Amygdala (tissue), 56 donors: ENCODE results near the gene FBXO11.
"Not testable (repeated sequence)": the region's sequence is repeated elsewhere in the genome, so short reads cannot be mapped to it uniquely, and the experiment has no call there.

ENCODE experiments used
- DNase-seq, 56 donors: peaks; one replicate each; lab custom pipeline; 2025; lab: John Stamatoyannopoulos, UW

Gene FBXO11

DNA sequence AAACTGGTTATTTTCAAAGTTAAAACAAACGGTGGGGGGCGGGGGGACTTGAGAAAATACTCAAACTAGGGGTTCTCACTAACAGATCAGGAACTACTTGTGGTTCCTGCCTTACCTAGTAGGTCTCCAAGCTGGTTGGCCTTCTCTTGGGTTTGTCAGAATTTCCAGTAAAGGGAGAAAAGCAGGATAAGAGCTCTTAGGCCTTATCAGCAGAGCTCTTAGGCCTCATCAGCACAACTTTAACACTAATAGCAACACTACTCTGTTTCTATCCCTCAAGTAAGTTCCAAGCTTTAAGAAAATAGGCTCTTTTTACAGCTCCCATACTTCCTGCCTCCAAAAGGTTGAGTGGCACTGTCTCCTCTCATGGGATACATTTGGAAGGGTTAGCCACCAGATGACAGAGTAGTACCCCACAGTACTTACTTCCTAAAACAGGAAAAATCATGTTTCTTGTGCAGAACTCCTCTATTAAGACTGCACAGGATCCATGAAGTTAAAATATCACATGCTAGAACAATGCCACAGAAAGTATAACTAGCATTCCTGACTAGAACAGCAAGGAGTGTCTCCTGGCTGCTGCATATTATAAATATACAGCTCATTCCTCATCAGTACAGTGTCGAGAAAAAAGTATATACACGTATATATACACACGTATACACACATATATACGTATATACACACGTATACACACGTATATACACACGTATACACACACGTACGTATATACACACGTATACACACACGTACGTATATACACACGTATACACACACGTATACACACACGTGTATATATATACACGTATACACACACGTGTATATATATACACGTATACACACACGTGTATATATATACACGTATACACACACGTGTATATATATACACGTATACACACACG is 6.1 kb downstream of the FBXO11 start:
- no peak for DNase-seq

- DNase-seq = no peak
Measured at GRCh38 chr2:47897883-47898731, 8.2 kb downstream of the FBXO11 start.

GRCh38 chr2:47897191-47897882 is 9.0 kb downstream of the FBXO11 start:
- DNase-seq = not testable (repeated sequence)

DNA sequence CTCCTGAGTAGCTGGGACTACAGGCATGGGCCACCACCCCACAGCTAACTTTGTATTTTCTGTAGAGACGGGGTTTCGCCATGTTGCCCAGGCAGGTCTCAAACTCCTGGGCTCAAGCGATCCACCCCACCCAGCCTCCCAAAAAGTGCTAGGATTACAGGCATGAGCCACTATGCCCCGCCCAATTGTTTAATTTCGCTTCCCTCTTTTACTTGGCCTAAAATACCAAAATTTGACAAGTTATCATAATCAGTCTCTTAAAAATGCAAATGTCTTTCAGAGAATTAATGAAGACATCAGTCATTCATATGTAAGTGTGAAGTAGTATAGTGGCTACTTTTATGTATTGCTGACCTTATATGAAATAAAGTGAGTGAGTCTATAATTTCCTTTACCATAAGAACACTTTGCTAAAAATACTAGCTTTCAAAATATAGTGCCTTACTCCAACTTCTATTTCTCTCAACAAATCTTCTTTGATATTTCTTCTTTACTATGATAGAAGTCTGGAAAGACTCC is 9.8 kb downstream of the FBXO11 start:
- DNase-seq = no peak

DNA sequence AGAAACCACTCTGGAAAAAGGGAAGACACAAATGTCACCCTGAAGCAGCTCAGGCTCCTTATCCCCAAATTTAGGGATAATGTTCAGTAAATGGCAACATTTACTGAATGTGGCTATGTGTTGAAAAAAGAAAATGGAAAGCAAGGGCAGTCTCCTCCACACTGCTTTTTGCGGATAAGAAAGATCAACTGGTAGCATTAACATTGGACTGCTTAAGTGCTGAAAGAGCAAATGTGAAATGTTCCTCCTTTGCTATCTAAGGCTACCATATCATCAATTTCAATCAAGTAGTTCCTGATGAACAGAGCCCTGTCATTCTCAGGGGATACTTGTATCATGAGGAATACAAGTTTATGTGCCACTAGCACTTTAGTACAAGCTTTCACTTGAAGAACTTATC is 12.5 kb downstream of the FBXO11 start:
- no peak for DNase-seq

GRCh38 chr2:47892338-47892730 is 14.0 kb downstream of the FBXO11 start:
- no peak for DNase-seq

- no peak for DNase-seq
Measured at GRCh38 chr2:47891369-47892337, 14.6 kb downstream of the FBXO11 start.

- no peak for DNase-seq
Measured at GRCh38 chr2:47890711-47891368, 15.5 kb downstream of the FBXO11 start.

DNA sequence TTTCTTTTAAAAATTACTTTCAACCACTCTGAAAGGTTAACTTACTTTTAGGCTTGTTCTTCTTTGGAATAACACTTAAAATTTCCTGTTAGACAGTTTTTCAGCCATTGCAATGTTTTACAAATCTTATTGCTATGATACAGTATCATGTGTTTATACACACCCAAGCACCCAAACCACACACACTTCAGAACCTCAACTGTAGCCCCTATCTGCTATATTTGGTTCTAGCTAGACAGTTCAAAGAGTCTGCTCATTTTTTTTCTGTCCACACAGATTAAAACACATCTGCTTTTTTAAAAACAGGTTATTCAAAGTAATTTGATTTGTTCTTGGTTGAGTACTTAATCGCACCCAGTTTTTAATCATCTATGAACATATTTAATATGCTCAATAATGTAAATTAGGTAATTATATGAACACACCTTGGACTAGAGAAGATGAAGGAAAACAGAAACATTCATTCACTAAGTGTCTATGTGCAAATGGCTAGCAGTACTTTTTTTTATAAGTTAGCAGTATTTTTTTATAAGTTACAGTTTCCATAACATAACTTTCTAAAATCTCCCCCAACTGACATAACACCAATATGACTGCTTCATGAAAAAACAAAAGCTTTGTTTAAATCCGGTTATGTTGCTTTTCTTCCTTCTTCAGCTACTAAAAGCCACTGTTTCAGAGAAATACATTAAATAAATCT is 17.6 kb downstream of the FBXO11 start:
- no peak for DNase-seq

DNA sequence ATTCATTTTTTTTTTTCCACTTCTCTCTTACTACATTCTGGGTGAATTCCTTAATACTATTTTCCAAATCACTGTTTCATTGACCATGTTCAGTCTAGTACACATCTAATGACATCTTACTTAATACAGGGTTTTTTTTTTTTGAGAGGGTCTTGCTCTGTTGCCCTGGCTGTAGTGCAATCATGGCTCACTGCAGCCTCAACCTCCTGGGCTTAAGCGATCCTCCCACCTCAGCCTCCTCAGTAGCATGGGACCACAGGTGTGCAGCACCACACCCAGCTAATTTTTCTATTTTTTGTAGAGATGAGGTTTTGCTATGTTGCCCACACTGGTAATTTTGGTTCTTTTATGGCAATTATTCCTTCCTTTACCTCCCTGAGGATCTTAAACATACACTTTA is 29.4 kb downstream of the FBXO11 start:
- DNase-seq = no peak

DNA sequence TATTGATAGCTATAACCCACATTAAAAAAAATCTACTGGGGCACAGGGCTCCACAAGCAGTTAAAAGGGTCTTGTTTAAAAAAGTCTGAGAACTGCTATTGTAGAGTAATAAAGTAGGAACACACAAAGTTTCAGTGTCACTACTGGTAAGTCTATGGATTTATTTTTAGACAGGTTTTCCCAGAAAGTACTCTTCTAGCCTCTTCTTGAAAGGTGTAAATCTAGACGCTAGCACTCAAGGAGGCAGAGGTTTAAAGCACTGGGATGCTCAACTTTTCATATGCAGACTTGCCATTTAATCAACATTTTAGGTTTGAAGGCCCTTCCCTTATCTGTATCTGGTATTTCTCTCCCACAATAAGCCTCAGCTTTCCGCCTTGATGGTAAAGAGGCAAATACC is 33.4 kb downstream of the FBXO11 start:
- no peak for DNase-seq

DNA sequence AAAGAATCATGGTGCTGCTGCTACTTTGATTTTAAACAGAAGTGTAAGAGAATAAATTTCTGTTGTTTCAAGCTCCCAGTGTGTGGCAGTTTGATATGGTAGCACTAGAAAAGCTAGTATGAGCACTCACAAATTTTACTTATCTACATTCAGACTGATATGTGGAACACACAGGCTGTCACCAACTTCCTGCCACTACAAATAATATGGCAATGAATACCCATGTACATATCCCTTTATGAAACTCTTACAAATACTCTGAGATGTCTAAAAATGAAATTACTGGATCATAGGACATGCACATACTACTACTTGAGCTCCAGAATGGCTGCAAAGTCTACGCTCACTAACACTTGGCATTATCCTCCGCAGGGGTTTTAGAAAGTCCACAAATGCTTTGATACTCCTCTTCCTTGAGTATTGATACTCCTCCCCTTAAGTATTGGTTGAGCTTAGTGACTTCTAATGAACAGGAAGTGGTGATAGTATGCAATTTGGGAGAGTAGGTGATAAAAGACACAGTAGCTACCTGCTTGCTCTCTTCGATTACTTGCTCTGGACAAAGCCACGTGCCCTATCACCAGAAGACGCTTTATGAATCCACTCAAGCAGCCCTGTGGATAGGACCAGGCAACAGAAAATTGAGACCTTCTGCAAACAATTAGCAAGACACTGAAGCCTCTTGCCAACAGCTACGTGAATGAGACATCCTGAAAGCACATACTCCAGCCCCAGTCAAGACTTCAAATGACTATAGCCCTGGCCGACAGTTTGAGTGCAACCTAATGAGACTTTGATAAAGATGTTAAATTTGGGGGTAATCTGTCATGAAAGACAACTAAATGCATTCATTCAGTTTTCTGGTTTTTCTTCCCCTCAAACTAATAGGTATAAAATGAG is 35.4 kb downstream of the FBXO11 start:
- DNase-seq = no peak

GRCh38 chr2:47869859-47870595 is 36.3 kb downstream of the FBXO11 start:
- DNase-seq = peak in 1 of 56 donors; percentile 7

DNA sequence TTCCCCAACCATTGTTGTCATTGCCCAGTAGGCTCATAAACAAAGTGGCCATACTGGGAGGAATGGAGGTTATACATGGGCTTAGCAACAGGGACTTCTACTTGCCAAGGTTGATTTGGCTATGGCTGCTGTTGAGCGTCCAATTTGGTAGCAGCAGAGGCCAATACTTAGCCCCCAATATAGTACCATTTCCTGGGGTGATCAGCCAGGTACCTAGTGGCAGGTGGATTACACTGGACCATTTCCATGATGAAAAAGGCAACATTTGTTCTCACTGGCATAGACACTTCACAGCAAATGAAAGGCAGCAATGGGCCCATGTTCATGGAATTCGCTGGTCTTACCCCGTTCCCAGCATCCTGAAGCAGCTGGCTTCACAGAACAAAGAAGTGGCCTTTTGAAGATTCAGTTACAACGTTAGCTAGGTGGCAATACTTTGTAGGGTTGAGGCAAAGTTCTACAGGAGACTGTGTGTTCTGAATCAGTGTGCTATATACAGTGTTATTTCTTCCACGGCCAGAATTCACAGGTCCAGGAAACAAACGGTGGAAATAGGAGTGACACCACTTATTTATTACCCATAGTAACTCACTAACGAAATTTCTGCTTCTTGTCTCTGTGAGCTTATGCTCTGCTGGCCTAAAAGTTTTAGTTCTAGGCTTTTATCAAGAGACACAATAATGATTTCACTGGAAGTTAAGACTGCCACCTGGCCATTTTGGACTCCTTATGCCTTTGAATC is 37.5 kb downstream of the FBXO11 start:
- DNase-seq = no peak

DNA sequence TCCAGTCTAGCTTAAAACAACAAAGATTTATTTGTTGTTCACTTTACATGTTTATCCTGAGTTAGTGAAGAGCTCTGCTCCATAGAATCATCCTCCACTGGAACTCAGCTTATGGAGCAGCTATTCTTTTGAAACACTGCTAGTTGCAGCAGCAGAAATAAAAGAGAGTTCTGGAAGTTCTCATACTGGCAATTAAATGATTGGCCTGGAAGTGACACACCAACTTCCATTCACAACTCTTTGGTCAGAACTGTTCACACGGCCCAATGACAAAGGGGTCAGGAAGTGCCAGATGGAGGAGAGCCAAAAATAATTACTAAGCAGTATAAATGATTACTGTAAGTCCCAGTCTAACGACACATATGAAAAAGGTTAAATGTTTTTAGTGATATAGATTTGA is 39.1 kb downstream of the FBXO11 start:
- peak in 11 of 56 donors; percentile 3 to 42 (median 16) for DNase-seq

DNA sequence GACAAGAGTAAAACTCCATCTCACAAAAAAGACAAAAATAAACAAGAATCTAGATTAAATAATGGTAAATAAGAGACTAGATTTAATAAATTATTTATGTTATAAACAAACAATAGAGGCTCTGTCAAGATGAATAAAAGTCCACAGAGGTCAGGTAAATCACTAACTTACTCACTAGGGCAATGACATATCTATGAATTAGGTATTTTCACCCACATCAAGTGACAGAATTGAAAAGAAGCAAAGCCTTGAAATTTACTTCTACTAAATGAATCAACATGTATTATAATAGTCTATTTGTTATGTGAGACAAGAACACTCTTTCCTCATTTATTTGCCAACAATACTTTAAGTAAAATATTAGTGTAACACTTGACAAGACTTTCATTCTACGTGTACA is 41.7 kb downstream of the FBXO11 start:
- no peak for DNase-seq
